Brain microvascular endothelial cell (primary cell): Measurements from ENCODE around the gene MTCL3.
A peak's percentile ranks its signal among the peaks of the same experiment; 100 is the strongest.

Experiments
- DNase-seq: peaks from one replicate; pipeline ENCODE4 v3.0.0-alpha.2; 2020
- H3K27ac ChIP-seq: fragments of 250-450 bp; sonication (Bioruptor Pico); 2 replicates; pipeline ENCODE4 v1.5.1; 2020; ENCODE audit warnings: mild to moderate bottlenecking, moderate library complexity
- H3K27me3 ChIP-seq: fragments of 250-450 bp; sonication (Bioruptor Pico); replicated peaks from 2 replicates; pipeline ENCODE4 v1.5.1; 2020; ENCODE audit warnings: mild to moderate bottlenecking
- H3K36me3 ChIP-seq: fragments of 250-450 bp; sonication (Bioruptor Pico); replicated peaks from 2 replicates; pipeline ENCODE4 v1.5.1; 2020; ENCODE audit warnings: mild to moderate bottlenecking
- H3K4me3 ChIP-seq: 2 replicates; pipeline ENCODE4 v1.5.1; 2011; ENCODE audit warnings: low read depth, mild to moderate bottlenecking, control low read depth, low read length, moderate library complexity
- CTCF ChIP-seq: IDR thresholded peaks from 2 replicates; pipeline ENCODE4 v1.5.1; 2011; ENCODE audit warnings: low read depth, mild to moderate bottlenecking, moderate library complexity, low read length, control low read depth, inconsistent platforms; ENCODE audit errors: missing control alignments
- in situ Hi-C: cut with HindIII; loops from 2 replicates; pipeline ENCODE4 v1.10.0; 2017; ENCODE audit warnings: low sequenced_read_pairs, low pct_ligation_motif_present

MTCL3 gene

GRCh38 chr6:127538750-127539264 is 19.7 kb upstream of the MTCL3 start:
- no peak overlapping the region for H3K4me3 ChIP-seq
- in situ Hi-C loops: no loop called here
- TF ChIP-seq CTCF: no peak
- H3K36me3 ChIP-seq: no peaks in the 10 kb centered on the region
- no peak overlapping the region for H3K27ac ChIP-seq
- no peaks in the 10 kb centered on the region for H3K27me3 ChIP-seq
- DNase-seq: no peak

GRCh38 chr6:127533736-127534135 is 14.6 kb upstream of the MTCL3 start:
- H3K36me3 ChIP-seq: no peaks in the 10 kb centered on the region
- in situ Hi-C loops: no loop called here
- no peak for DNase-seq
- H3K27me3 ChIP-seq: no peaks in the 10 kb centered on the region
- H3K27ac ChIP-seq: no peak overlapping the region
- H3K4me3 ChIP-seq: no peak overlapping the region
- TF ChIP-seq CTCF: no peak

GRCh38 chr6:127533011-127533410 is 13.9 kb upstream of the MTCL3 start:
- DNase-seq: no peak
- in situ Hi-C loops: no loop called here
- TF ChIP-seq CTCF: no peak

GRCh38 chr6:127522714-127523113 is 3.6 kb upstream of the MTCL3 start:
- TF ChIP-seq CTCF: no peak
- Histone ChIP-seq H3K4me3 (no peak overlapping the region), H3K36me3 (no peaks in the 10 kb centered on the region), H3K27me3 (no peaks in the 10 kb centered on the region), H3K27ac (no peak overlapping the region)
- DNase-seq: no peak
- in situ Hi-C loops: no loop called here

More at GRCh38 chr6:127533011-127533410, 13.9 kb upstream of the MTCL3 start:
- Histone ChIP-seq H3K36me3 (no peaks in the 10 kb centered on the region), H3K4me3 (no peak overlapping the region), H3K27me3 (no peaks in the 10 kb centered on the region), H3K27ac (no peak overlapping the region)

- DNase-seq: peak; percentile 16
- in situ Hi-C loops: no loop called here
Observed at GRCh38 chr6:127520066-127520465, 931 bp upstream of the MTCL3 start.

More at GRCh38 chr6:127520066-127520465, 931 bp upstream of the MTCL3 start:
- no peaks in the 10 kb centered on the region for H3K36me3 ChIP-seq
- H3K27ac ChIP-seq: no peak overlapping the region
- H3K4me3 ChIP-seq: no peak overlapping the region
- no peaks in the 10 kb centered on the region for H3K27me3 ChIP-seq
- TF ChIP-seq CTCF: no peak
